M059J (cell line): ENCODE measurements around the gene PITX3. TPM values are rescaled to one million over a fixed set of nuclear protein-coding genes. Genes with fewer than 3 reads are reported as not detected.
"Not testable (repeated sequence)": the region's sequence is repeated elsewhere in the genome, so short reads cannot be mapped to it uniquely, and the experiment has no call there.

Experiments
- DNase-seq: peaks from one replicate; pipeline ENCODE4 v3.0.0-alpha.2; 2012; ENCODE audit warnings: low read depth
- total RNA-seq: library from RNA; depleted of rRNA; stranded (reverse); fragments of >200 nt; shearing (Covaris generic); gene quantifications from 2 replicates; pipeline ENCODE4 v1.2.3, GENCODE V29; 2014

Gene PITX3
- total RNA-seq, 1 experiment from 2014 or later, result not detected

- DNase-seq, result no peak
Measured at GRCh38 chr10:102226542-102226870, 14.8 kb downstream of the PITX3 start.

DNA sequence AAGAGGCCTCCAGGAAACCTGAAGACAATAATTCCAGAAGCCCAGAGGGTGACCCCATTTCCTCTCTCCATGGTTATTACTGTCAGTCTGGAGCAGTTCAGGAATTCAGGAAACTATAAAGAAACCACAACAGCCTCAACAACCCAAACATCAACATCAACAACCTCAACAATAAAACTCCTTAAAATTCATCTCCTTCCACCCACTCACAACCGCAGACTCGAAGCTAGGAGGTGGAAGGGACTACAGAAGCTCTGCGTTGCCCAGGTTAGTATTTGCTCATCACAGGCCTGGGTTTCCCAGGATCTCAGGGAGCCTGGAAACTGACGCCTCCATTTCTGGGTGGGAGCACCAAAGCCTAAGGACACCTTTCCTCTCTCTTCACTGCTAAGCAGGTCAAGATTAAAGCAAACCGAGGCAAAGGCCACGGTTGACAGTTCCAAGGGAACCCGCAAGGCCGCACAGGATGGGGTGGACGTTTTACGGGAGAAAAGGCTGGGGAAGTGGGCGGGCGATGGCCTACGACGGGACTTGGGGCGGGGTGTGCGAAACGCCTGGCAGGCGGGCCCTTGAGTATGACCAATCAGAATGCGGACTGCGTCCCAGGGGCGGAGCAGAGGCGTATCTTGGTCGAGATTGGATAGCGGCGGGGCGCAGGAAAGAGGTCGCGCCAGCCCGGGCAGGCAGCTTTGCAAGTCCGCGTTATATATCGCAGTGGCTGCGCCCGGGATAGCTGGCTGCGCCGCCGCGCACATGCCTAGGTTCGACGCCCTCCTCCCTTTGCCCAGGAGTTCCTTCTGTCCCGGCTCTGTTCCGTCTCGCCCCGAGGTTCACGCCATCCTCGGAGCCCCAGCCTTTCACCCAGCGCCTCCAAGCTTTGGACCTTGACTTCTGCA lies 15.4 kb downstream of the PITX3 start, which contains the start of gene ELOVL3:
Gene ELOVL3 (plus strand): TSS at position 654 of the 896 bp plus-strand sequence. CDS start 250 bp downstream, outside the sequence.
- DNase-seq, result peak; percentile 85

DNA sequence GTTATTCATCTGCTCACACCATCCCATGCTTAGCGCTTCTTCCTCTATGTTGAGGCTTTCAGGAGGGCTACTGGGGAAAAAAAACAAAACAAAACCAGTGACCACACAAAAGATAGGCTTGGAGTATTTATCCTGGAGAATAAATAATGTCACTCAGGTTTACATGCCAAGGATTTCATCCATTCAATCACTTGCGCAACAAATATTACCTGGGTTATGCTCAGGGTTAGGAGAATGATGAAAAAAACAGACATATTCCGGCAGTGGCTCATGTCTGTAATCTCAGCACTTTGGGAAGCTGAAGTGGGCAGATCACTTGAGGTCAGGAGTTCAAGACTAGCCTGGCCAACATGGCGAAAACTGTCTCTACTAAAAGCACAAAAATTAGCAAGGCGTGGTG lies 18.5 kb downstream of the PITX3 start:
- DNase-seq, result no peak

DNA sequence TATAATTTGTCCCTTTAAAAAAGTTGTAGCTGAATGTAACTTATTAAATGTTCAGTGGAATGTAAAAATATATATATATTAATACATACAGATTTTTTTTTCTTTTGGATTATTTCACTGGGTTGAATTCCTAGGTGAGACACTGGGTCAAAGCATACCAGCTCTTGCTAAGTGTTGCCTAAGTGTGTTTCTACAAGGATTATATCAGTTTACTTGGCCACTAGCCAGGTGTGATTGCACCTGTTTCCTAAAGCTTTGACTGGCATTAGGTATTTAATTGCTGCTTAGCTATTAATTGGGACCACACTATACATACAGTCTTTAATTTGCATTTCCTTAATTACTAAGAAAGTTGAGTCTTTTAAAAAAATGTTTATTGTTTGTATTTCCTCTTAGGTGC lies 20.7 kb downstream of the PITX3 start:
- no peak for DNase-seq

DNA sequence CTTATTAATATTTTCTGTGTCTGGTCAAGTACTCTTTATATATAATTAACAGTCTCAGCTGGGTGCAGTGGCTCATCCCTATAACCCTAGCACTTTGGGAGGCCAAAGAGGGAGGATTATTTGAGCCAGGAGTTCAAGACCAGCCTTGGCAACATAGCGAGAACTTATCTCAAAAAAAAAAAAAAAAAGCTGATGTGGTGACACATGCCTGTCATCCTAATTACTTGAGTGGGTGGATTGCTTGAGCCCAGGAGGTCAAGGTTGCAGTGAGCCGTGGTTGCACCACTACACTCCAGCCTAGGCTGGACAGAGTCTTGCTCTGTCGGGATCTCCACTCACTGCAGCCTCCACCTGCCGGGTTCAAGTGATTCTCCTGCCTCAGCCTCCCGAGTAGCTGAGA lies 21.9 kb downstream of the PITX3 start:
- no peak for DNase-seq

GRCh38 chr10:102213599-102213998 lies 27.7 kb downstream of the PITX3 start:
- DNase-seq, result not testable (repeated sequence)

- no peak for DNase-seq
Measured at GRCh38 chr10:102211615-102212299, 29.6 kb downstream of the PITX3 start.

DNA sequence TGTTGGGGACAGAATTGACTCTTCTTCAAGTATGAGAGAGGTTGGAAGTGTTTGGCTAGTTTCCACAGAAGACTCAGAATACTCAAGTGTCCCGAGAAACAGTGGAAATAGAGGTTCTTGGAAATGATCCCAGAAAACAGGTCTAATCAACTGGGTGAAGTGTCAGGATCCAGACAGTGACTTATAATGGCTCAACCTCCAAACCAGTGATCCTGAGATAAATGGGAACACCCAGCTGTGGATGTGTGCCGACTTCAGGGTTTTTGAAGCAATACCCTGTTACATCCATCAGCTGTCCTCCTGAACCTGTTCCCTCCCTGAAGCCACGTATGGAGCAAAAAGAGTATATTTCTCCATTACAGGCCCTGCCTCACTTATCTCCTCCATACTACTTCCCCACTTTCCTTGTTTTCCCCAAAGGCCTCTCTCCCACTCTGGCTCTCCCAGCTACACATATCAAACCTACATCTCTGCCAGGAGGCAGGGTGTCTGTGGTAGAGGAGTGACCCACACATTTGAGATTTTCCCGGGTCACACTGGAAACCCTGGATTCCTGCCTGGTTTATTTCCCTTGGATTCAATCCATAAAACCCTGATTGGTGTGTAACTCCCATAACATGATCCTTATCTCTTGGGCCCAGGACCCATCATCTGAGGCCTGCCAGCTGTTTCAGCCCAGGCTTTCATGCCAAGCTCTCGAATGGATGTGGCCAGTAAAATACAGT lies 32.8 kb downstream of the PITX3 start:
- peak; percentile 65 for DNase-seq

- no peak for DNase-seq
Measured at GRCh38 chr10:102202386-102202785, 38.9 kb downstream of the PITX3 start.

GRCh38 chr10:102200751-102201640 lies 40.3 kb downstream of the PITX3 start:
- DNase-seq, result no peak

DNA sequence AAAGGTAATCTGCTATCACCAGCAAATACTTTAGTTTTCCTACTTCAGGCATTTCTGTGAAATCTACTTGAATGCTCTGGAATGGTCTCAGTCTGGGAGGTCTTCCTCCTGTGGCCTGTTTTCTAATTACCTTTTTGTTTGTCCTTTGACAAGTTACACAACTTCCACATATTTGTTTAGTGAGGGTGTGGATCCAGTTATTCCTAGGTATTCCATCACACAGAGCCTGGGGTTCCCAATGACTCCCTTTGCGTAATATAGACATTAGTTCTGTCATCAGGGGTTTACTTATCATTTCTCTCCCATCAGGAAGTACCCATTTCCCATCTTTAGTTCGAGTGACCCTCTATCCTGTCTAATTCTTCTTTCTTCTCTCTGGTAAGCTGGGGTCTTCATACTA lies 43.3 kb downstream of the PITX3 start:
- DNase-seq, result no peak

DNA sequence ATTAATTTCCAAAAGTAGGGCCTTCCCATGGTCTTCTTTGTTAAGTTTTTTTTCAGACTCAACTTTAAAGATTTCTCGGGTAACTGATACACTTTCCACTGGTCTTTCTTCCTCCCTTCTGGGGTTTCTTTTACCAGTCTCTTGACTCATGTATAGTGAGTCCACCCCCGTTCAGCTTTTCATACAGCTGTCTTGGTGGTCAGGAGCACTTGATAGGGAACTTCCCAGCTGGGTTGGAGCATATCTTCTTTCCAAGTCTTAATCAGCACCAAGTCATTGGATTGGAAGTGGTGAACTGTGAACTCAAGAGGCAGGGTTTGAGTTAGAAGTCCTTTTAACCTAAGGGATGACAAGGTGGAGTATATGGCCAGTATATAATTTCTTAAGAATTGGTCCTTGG lies 44.4 kb downstream of the PITX3 start:
- DNase-seq, result no peak

- peak; percentile 42 for DNase-seq
Measured at GRCh38 chr10:102195296-102195870, 45.9 kb downstream of the PITX3 start.

- DNase-seq, result no peak
Measured at GRCh38 chr10:102191956-102192355, 49.4 kb downstream of the PITX3 start.

- not testable (repeated sequence) for DNase-seq
Measured at GRCh38 chr10:102188941-102189898, 52.1 kb downstream of the PITX3 start.

DNA sequence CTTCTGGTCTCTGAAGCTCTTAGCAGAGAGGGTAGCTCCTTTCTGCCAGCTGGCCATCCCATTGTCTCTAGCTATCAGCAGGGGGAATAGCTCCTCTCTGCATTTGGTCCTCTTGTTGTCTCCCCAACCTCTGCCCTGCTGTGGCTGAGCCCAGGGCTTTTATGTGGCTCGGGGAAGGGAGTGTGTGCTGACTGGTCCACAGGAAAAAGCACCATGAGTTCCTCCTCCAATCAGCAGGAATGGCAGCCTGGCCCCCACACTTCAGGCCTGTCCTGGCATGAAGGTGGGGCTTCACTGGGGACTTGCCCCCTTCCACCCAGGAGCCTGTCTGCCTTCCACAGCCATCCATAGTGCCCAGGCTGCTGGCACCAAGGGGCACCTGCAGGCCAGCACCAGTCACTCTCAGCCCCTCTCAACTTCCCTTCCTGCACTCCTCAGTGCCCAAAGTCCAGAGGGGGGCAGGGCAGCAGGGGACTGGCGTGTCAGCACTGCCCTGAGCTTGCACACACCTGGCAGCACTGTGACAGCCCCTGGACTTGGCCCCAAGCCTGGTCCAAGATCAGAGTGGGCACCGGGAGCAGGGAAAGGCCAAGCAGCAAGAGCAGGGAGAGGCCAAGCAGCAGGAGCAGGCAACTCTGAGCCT lies 52.9 kb downstream of the PITX3 start:
- no peak for DNase-seq

- no peak for DNase-seq
Measured at GRCh38 chr10:102185811-102186527, 55.3 kb downstream of the PITX3 start.

GRCh38 chr10:102185272-102185671 lies 56.0 kb downstream of the PITX3 start:
- DNase-seq, result no peak

DNA sequence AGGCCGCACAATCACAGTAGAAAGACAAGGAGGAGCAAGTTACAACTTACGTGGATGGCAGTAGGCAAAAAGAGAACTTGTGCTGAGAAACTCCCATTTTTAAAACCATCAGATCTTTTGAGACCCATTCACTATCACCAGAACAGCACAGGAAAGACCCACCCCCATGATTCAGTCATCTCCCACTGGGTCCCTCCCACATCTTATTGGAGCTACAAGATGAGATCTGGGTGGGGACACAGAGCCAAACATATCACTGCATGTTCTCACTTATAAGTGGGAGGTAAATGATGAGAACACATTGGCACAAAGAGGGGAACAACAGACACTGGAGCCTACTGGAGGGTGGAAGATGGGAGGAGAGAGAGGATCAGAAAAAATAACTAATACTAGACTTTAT lies 56.7 kb downstream of the PITX3 start:
- no peak for DNase-seq
